A673 (cell line): Measurements from ENCODE around the gene GRK1.

Experiments
- CTCF ChIP-seq: fragments of 300-800, 200-600 bp; sonication (generic); conservative IDR thresholded peaks from 2 replicates; pipeline ENCODE4 v1.5.1; 2017; ENCODE audit warnings: low read depth, mild to moderate bottlenecking, antibody characterized with exemption, low read length, moderate library complexity, mixed read lengths
- EZH2 ChIP-seq: fragments of 200-600 bp; sonication (generic); IDR thresholded peaks from 2 replicates; pipeline ENCODE4 v1.6.1; 2017; ENCODE audit warnings: borderline replicate concordance, low read depth, mild to moderate bottlenecking, mixed read lengths, antibody characterized with exemption, low read length; ENCODE audit not compliant: poor library complexity, severe bottlenecking

- TF ChIP-seq CTCF (no peak), EZH2 (no peak)
These were observed 16.7 kb upstream of the GRK1 start for GRCh38 chr13:113650275-113650674.
